ENCODE results near the gene LCN10. TPM values are rescaled to one million over a fixed set of nuclear protein-coding genes. Genes with fewer than 3 reads are reported as not detected.

The LCN10 gene
- total RNA-seq, 1 donor from 2014 or later = not detected

- H2AFZ ChIP-seq (replicated peaks) = no peak overlapping the region
- H3K9me3 ChIP-seq (ENCODE audit: low read depth) = no peaks in the 10 kb centered on the region
- peak overlapping the region; percentile 3 for H3K4me3 Mint-ChIP-seq
- H3K4me2 ChIP-seq = no peak overlapping the region
- DNase-seq (ENCODE audit: low spot score) = no peak
- peaks cover 10% of the 10 kb centered on the region for H3K27me3 Mint-ChIP-seq (ENCODE audit: insufficient read depth, low read depth)
- no peaks in the 10 kb centered on the region for H3K36me3 Mint-ChIP-seq
- no peak overlapping the region for H3K4me3 ChIP-seq
- TF ChIP-seq, protein P1, sequence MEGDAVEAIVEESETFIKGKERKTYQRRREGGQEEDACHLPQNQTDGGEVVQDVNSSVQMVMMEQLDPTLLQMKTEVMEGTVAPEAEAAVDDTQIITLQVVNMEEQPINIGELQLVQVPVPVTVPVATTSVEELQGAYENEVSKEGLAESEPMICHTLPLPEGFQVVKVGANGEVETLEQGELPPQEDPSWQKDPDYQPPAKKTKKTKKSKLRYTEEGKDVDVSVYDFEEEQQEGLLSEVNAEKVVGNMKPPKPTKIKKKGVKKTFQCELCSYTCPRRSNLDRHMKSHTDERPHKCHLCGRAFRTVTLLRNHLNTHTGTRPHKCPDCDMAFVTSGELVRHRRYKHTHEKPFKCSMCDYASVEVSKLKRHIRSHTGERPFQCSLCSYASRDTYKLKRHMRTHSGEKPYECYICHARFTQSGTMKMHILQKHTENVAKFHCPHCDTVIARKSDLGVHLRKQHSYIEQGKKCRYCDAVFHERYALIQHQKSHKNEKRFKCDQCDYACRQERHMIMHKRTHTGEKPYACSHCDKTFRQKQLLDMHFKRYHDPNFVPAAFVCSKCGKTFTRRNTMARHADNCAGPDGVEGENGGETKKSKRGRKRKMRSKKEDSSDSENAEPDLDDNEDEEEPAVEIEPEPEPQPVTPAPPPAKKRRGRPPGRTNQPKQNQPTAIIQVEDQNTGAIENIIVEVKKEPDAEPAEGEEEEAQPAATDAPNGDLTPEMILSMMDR (IDR thresholded peaks at IDR 0.05) = no peak
- TF ChIP-seq EZH2 (IDR thresholded peaks at IDR 0.05) (no peak), EZH2phosphoT487 (IDR thresholded peaks at IDR 0.05) (no peak)
- H3K27ac Mint-ChIP-seq = peak overlapping the region; percentile 4
- no peak overlapping the region for H3K9ac ChIP-seq
- H3K36me3 ChIP-seq = no peaks in the 10 kb centered on the region
- H3K27me3 ChIP-seq = peaks cover 17% of the 10 kb centered on the region
- no peaks in the 10 kb centered on the region for H3K79me2 ChIP-seq (ENCODE audit: low read depth)
- H4K20me1 ChIP-seq (ENCODE audit: low read depth) = peaks cover 3% of the 10 kb centered on the region
- no peak overlapping the region for H3K27ac ChIP-seq
- H3K4me1 Mint-ChIP-seq = peaks cover 21% of the 10 kb centered on the region
- H3K9me3 Mint-ChIP-seq = no peaks in the 10 kb centered on the region
- H3K4me1 ChIP-seq = peaks cover 11% of the 10 kb centered on the region
- peaks cover 9% of the 10 kb centered on the region for H3F3A ChIP-seq (ENCODE audit: low read depth)
Observed at GRCh38 chr9:136693135-136693489, 49.6 kb downstream of the LCN10 start.

DNA sequence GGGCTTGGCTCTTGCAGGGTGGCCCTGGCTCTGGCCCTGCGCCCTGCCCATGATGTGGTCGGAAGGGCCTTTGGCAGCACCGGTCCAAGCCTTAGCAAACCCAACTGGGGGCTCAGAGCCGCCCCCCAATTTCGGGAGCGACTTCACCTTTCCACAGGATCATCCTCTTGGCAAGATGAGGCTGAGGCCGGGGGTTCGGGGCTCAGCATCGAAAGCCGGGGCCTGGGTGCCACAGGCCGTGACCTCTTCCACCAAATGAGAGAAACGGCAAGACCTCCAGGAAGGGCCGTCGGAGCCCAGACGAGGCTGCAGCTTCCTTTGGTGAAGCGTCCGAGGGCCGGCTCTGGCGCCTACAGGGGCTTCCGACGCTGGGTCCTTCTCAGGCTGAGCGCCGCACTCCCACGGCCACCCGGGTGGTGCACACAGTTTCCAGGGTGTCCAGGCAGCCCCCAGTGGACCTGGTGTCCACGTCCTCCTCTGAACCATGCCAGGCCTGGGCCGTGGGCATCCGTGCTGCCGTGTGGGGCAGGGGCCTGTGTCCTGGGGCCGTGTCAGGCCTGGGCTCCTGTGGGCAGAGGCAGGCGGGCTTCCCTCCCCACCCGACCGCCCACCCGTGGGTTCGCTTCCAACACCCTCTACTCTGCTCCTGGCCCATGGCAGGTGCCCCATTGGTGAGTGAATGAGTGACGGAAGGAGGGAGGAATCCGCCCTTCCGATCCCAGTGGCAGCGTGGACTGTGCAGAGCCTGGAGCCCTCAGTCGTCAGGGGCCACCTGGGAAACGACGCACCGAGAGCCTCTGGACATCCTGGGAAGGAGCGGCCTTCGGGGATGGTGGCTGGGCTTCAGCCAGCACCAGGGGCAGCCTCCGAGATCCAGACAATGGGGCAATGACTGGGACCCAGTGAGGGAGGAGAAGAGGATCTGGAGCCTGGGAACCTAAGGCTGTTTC, 50.3 kb downstream of the LCN10 start:
- Histone ChIP-seq H3K27me3 (peaks cover 24% of the 10 kb centered on the region), H3F3A (ENCODE audit: low read depth) (peaks cover 15% of the 10 kb centered on the region), H3K4me3 (no peak overlapping the region), H3K9me3 (ENCODE audit: low read depth) (no peaks in the 10 kb centered on the region), H3K79me2 (ENCODE audit: low read depth) (no peaks in the 10 kb centered on the region), H3K27ac (no peak overlapping the region), H4K20me1 (ENCODE audit: low read depth) (peaks cover 7% of the 10 kb centered on the region), H3K36me3 (no peaks in the 10 kb centered on the region), H3K4me1 (peaks cover 16% of the 10 kb centered on the region), H2AFZ (replicated peaks) (no peak overlapping the region), H3K9ac (no peak overlapping the region), H3K4me2 (peak overlapping the region; percentile 31)
- peaks cover 17% of the 10 kb centered on the region for H3K4me1 Mint-ChIP-seq
- H3K9me3 Mint-ChIP-seq = no peaks in the 10 kb centered on the region
- TF ChIP-seq EZH2 (IDR thresholded peaks at IDR 0.05) = no peak
- TF ChIP-seq, protein P1 (IDR thresholded peaks at IDR 0.05) = no peak
- no peak for TF ChIP-seq EZH2phosphoT487 (IDR thresholded peaks at IDR 0.05)
- H3K27me3 Mint-ChIP-seq (ENCODE audit: insufficient read depth, low read depth) = peaks cover 8% of the 10 kb centered on the region
- H3K4me3 Mint-ChIP-seq = peak overlapping the region; percentile 3
- no peak overlapping the region for H3K27ac Mint-ChIP-seq
- no peaks in the 10 kb centered on the region for H3K36me3 Mint-ChIP-seq
- DNase-seq (ENCODE audit: low spot score) = no peak

DNA sequence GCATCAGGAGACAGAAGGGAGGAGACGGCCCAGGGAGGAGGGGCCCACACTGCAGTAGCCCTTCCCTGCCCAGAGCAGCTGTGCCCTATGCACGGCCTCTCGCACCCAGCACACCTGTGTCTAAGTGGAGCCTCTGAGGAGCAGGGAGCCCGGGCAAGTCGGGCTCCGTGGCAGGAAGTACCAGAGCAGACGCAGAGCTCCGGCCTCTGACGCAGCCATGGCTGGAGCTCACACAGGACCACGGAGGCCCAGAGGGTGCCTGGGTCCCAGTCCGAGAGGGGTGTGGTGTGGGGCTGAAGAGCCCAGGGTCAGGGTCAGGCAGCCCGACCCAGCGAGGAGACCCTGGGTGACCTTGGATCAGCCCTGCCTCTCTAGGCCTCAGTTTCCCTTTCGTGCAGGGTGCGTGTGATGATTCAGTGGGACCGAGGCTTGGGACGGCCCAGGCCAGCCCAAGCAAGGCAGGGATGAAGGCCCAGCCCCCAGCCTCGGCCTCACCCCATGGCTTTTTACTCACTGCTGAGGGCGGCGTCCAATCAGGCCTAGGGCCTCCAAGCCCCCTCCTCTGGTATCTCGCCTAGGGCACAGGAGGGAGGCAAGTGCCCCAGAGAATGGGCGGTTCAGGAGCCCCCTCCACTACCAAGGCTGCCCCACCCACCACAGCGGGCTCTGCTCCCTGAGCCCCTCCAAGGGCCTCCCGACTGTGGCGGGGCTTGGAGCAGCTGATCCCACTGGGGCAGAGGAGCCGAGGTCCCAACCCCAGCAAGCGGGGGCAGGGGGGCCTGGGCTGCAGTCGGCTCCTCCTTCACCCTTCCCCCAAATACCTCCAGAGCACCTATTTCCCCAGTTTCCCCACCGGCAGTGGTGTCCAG, 51.2 kb downstream of the LCN10 start:
- TF ChIP-seq EZH2phosphoT487 (IDR thresholded peaks at IDR 0.05) (no peak), EZH2 (IDR thresholded peaks at IDR 0.05) (no peak)
- TF ChIP-seq, protein P1 (IDR thresholded peaks at IDR 0.05) = no peak
- no peak overlapping the region for H3K9ac ChIP-seq
- no peak overlapping the region for H3K27ac ChIP-seq
- H3K4me3 ChIP-seq = no peak overlapping the region
- H4K20me1 ChIP-seq (ENCODE audit: low read depth) = peaks cover 7% of the 10 kb centered on the region
- no peaks in the 10 kb centered on the region for H3K36me3 ChIP-seq
- no peaks in the 10 kb centered on the region for H3K79me2 ChIP-seq (ENCODE audit: low read depth)
- no peaks in the 10 kb centered on the region for H3K36me3 Mint-ChIP-seq
- H2AFZ ChIP-seq (replicated peaks) = no peak overlapping the region
- H3K9me3 Mint-ChIP-seq = no peaks in the 10 kb centered on the region
- no peak overlapping the region for H3K27ac Mint-ChIP-seq
- H3K4me2 ChIP-seq = peak overlapping the region; percentile 31
- peaks cover 21% of the 10 kb centered on the region for H3F3A ChIP-seq (ENCODE audit: low read depth)
- peaks cover 14% of the 10 kb centered on the region for H3K4me1 Mint-ChIP-seq
- H3K4me3 Mint-ChIP-seq = no peak overlapping the region
- H3K9me3 ChIP-seq (ENCODE audit: low read depth) = no peaks in the 10 kb centered on the region
- peaks cover 22% of the 10 kb centered on the region for H3K4me1 ChIP-seq
- H3K27me3 Mint-ChIP-seq (ENCODE audit: insufficient read depth, low read depth) = peaks cover 6% of the 10 kb centered on the region
- DNase-seq (ENCODE audit: low spot score) = peak; percentile 51
- H3K27me3 ChIP-seq = peaks cover 33% of the 10 kb centered on the region
